HG03432 (cell line): Measurements from ENCODE around the gene SP110.
A peak's percentile ranks its signal among the peaks of the same experiment; 100 is the strongest.
"Not testable (repeated sequence)": the region's sequence is repeated elsewhere in the genome, so short reads cannot be mapped to it uniquely, and the experiment has no call there.

ENCODE experiments used
- ATAC-seq: cut with Tn5 transposase; IDR thresholded peaks from one replicate; pipeline ENCODE4 v1.9.1; 2021; ENCODE audit warnings: mild to moderate bottlenecking, moderate library complexity; ENCODE audit not compliant: unreplicated experiment

Gene SP110

DNA sequence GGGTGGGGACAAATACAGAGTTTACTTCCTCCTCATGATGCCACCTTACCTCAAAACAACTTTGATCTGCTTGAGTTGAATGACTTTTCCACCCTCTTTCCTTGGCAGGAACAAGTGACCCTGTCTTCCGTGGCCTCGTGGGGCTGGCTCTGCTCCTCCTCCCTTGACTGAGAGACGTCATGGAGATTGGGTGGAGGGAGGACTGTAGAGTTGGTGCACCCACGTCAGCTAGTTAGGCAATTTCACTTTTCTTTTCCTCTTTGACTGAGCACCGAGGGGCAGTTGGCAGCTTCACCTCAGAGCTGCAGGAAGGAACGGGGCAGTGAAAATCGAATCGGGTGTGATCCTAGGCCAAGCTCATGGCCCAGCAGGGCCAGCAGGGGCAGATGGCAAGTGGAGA, 5.7 kb upstream of the SP110 start, which contains the start of gene SP140:
Gene SP140, plus strand, starts transcription at position 251 of the 400 bp plus-strand sequence. Its CDS starts 109 bp downstream, at position 360.
- peak; percentile 84 for ATAC-seq

DNA sequence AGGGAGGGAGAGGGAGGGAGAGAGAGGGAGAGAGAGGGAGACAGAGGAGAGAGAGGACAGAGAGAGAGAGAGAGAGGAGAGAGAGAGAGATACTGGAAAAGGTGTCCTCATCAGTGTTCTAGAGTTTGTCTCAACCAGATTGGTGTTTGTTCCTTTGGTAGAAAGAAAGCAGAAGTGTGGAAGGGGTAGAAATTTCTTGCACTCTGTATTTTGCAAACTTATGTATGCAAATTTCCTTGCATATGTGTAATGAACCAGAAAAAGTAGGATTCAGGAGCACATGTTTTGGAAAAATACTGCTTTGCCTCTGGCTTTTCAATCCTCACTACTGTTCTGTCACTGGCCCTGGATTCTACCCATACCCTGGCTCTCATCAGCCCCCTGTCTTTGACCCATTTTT, 4.7 kb upstream of the SP110 start:
- ATAC-seq = no peak

DNA sequence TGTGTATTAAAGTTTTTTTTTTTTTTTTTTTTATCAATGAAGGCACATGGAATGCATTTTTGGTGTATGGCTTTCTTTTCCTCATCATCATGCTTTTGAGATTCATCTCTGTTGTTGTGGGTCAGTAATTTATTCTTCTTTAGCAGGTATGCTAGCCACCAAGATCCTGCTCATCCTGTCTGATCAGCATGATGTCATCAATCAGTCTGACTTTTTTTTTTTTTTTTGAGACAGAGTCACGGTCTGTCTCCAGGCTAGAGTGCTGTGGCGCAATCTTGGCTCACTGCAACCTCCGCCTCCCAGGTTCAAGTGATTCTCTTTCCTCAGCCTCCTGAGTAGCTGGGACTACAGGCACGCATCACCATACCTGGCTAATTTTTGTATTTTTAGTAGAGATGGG, 3.0 kb upstream of the SP110 start:
- ATAC-seq = not testable (repeated sequence)

DNA sequence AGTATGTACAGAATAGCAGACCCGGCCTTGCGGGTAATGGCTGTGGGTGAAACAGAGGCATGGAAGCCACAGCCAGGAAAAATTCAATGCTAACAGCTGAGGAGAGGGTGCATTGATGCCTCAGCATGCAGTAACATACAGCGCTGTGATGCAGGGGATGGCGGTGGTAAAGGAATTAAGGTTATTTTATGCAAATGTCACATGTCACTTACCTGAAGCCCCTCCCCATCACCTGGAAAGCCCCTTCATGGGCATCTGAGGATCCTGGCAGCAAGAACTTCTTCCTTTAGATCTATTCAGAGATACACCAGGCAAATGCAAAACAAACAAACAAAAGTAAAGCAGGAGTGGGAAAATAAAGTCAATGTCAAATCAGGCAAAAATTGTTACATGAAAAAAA, 1.7 kb upstream of the SP110 start:
- no peak for ATAC-seq

DNA sequence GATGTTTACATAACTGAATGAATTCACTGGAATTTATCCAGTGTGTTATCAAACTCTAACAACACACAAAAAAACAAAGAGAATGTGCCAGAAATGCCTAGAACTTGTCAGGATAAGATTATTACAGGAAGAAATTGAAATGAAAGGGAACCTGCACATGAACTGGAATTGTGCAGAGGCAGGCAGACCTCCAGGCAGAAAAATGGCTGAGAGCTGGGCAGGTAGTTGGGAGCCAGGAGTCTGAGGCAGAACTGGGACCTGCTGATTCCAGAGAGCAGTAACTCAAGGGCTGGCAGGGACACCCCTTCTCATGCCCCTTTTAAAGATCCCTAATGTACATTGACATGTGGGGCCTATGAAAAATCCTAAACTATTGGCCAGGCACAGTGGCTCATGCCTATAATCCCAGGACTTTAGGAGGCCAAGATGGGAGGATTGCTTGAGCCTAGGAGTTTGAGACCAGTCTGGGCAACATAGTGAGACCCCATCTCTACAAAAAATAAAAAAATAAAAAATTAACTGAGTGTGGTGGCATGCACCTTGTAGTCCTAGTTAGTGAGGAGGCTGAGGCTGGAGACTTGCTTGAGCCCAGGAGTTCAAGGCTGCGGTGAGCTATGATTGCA, 674 bp upstream of the SP110 start:
- ATAC-seq = no peak

DNA sequence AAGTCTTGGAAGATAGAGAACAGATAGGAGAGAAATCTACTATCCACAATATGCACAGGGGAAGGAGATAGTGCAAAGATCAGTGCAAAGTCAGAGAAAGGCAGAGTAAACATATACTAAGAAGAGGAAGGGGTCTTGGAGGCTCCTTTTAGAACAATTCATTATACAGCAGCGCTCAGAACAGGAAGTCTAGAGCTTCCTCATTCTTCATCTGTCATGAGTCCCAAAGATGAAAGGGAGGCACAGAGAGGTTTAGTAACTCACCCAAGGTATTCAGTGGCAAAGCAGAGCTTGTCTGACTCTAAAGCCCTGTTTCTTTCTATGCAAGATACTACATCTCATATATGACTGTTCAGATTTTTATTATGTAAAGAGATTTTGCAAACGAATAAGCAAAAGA, 1.4 kb downstream of the SP110 start:
- no peak for ATAC-seq

DNA sequence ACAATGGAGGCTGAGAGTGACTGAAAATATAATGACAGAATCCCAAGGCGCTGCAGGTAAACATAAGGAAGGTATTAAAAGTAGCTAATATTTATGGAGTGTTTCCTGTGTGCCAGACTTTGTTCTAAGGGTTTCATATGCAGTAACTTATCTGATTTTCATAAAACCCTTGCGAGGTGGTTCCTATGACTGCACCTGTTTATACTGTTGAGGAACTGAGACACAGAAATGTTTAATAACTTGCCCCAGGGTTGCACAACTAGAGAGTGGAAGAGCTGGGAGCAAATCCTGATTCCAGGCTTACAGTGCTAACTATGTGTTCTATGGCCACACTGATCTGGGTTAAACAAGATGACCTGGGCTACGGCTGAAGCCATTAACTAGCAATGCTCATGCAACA, 2.4 kb downstream of the SP110 start:
- no peak for ATAC-seq

DNA sequence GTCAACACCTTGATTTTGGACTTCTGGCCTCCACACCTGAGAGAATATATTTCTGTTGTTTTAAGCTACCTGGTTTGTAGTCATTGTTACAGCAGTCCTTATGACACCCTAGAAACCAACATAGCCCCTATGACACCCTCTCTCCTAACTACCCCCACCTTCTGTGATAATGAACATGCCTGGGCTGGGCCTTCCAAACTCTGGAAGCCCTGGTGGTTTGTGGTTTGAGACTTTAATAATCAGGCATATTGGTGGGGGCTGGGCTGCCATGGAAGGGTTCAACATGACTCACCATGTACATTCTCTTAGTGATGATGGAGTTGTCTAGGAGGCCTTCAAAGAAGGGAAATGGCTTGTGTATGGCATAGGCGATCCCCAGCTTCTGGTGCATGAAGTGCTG, 3.3 kb downstream of the SP110 start:
- no peak for ATAC-seq

DNA sequence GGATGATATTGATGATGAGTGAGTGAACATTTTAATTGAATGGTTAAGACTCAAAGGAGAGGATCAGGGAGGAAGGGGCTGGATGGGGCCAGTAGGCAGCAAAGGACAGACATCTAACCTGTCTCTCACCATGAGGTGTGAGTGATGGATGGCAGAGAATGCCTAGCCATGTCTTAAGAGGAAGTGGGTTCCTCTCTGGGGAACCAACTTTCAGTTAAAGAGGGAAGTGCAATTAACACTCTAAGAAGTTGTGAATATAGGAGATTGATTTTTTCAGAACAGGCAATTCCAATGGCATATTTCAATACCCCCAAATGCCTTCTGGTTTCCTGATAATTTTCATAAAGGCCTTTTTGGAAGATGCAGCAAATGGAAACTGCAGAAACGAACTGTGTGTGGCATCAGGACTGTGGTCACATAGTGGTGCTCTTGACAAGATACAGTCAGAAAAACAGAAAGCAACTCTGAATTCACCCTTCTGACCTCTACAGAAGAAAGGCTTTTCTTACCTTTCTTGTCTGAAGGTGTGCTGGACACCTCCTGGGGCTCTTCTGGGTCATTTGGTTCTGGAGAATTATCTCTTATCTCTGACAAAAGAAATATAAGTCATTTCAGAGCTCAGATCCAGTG, 10.2 kb downstream of the SP110 start:
- ATAC-seq = peak; percentile 63

DNA sequence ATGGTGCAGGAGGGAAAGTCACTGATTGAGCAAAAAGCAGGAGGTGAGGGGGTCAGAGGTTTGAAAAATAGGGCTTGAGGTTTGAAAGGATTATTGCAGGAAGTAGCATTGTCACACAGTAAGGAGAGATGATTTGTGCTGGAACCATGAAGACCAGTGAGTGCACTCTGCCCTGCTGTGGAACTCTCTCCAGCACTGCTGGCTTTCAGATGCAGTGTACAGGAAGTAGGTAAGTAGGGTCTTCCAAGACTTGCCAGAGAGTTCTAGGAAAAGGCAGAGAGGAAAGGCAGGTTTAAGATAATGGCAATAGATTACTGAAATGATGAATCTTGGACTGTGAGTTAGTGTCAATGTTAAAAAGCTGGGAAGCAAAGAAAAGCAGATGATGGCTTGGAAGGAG, 11.2 kb downstream of the SP110 start:
- no peak for ATAC-seq

DNA sequence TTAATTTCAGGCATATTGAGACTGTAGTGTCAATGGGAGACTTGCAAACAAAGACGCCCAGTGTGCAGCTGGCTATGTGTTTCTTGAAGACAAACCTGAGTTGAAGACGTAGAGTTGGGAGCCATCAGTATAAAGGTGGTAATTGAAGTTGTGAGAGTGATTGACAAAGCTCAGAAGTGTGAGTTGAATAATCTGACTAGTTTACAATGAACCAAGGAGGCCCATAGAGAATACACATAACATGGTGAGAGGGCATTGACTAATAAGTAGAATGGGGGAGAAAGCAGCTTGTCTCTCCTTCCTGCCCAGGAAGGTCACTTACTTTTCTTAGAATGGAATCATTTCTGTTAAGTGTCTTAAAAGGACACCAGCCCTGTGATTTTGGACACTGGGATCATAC, 14.1 kb downstream of the SP110 start:
- no peak for ATAC-seq

DNA sequence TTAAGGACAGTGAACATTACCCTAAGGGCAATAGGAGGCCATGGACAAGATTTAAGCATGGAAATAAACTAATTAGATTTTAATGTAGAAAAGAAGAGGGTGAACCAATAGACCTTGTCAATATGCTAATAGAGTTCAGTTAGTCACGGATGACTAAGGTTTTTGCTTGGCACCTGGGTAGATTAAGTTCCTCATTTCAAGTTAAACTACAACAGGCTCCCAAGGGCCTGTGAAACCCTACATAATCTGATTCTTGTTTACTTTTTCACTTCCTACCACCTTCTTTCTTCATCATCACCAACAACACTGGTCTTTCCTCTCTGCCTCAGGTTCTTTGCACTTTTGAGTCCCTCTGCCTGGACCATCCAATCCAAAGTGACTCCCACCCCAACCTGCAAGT, 14.8 kb downstream of the SP110 start:
- peak; percentile 35 for ATAC-seq

DNA sequence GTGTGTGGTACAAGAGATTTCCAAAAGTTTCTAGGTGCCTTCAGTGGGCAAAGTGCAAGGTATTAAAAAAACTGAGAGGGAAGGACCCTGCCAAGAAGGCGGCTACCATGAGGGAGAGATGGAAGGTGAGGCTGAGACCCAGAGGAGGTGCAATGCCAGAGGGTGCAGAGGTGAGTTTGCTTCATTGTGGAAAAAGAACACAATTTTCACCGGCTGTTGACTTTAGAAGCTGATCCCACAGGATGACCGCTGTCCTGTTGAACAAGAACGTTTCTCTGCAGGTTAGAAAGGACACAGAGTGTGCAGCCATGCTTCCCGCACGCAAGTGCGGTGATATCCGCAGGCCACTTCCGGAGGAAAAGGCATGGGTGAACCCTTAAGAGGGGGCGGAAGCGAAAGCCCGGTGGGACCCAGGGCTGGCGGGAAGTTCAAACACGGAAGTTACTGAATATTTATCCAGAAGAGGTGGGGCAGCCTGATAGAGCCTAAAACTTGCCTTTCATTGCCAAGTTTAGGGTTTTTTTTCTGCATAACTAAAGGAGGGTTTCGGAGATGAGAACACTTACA, 16.6 kb downstream of the SP110 start:
- peak; percentile 53 for ATAC-seq

DNA sequence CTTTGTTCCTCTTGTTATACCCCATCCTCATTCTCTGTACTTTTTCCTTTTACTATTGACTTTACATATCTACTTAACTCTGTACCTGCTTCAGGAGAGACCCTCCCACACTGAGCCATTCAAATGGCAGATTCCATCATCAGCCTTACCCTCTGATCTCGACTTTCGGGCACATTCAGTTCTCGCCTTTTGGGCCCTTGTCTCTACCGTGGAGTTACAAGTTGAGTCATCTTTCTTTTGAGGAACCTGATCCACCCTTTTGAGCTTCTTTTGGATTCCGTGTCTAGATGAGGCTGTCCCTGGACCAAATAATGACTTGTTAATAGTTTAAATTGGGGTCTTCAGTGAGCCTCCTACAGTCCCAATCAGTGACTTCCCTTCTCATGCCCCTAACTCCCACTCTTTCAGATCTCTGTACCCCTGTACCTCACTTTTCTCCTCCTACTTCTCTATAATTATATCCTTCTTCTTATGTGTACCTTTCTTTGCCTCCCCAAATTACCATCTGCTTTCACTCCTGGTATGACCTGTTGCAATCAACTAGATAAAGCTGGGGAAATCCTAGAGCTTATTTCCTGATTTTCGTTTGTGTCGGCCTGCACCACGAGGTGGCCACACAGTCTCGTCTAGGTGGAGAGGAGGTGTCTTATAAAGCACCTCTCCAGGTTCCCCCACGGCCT, 17.2 kb downstream of the SP110 start:
- peak; percentile 69 for ATAC-seq

DNA sequence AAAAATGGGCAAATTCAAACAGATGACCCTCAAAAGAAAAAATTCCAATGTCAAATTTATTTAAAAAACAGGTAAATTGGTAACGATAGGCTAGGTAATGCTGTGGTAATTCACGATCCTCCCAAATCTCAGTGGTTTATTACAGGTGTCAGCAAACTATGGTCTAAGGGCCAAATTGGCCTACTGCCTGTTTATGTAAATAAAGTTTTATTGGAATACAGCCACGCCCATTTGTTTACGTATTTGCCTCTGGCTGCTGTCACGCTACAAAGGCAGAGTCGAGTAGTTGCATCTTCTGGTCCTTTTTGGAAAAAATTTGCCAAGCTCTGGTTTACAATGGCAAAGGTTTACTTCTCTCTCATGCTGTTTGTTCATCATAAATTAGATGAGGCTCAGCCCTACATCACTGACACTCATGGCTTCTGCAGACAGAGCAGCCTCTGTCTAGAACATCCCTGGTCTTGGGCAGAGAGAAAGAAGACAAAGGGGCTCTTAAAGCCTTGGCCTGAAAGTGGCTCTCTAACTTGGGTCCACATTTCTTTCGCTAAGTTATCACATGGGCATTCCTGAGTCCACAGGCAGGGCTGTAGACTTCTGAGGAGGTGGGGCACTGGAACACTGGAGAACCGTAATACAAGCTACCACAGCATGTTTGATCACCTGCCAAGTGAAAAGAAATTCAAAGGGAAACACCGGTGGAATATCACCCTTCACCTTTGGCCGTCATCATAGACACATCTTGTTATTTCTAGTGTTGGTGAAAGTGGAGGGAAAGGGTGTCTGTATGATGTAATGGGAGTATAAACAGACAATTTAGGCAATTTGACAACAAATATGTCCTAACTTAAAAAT, 34.8 kb downstream of the SP110 start:
- ATAC-seq = no peak

DNA sequence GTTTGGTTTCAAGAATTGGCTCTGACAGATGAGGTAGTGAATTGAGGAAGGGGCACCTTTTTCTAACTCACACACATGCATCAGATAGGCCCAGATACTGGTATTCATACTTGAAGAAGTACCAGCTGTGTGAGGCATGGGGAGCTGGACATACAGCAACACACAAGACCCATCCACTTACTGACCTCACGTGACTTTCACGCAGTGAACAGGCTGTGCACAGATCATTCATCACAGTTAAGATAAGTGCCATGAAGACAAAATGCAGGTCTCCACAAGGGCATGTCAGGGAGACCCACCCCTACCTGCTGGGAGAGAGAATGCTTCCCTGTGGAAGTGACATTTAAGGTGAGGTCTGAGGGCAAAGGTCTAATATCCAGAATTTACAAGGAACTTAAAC, 38.6 kb downstream of the SP110 start:
- ATAC-seq = no peak

DNA sequence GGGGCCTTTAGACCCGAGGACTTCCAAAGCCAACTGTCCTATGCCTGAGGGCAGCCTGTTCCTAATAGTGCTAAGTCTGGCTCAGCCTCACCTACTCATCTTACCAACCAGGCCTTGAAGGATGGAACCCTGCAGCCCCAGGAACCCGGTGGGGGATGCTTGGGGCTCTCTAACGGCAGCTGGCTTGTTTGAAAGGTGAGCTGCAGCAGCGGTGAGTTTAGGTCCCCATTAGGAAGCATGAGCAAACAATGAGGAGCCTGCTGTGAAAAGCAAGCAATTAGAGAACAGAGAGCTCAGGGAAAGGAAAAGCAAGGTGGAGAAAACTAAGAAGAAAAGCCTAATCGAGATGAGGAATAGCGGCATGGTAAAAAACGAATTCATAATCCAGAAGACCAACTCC, 39.9 kb downstream of the SP110 start:
- no peak for ATAC-seq

DNA sequence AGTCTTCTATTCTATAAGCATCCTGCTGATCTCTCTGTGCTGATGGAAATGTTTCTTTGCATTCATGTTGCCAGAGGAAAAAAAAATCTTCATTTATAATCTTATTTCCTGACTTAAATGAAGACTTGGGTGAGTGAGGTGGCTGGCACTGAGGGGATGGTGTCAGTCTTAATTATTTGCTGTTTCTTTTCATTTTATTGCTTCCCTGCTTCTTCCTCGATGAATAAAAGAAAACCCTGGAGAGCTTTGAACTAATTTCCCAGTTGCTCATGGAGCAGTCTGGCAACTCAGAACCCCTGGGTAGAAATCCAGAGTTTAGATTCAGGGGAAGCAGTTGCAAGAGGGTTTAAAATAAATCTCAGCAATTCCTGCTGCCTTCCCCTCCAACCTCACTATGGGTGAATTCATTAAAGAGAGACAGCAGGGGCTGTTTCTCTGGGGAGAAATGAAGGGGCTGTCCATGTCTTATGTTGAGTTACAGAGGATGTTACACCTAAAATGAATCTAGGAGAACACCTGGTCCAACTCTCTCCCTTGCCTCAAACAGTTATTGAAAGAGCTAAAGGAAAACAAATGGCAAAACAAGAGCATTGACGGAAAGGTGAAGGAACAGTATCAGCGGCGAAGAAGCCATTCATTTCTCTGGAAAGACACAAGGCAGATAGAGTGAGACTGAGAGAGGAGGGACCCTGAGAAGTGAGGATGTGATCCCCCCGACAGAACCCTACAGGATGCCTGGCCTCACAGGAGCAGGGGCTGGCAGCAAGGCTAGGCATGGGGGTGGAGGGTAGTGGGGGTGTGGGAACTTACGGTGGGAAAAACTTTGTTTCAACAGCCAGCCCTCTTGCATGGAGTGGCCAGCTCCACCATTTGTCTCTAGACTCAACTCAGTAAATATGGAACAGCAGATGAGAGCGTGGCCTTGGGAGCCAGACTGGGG, 41.0 kb downstream of the SP110 start:
- ATAC-seq = no peak

DNA sequence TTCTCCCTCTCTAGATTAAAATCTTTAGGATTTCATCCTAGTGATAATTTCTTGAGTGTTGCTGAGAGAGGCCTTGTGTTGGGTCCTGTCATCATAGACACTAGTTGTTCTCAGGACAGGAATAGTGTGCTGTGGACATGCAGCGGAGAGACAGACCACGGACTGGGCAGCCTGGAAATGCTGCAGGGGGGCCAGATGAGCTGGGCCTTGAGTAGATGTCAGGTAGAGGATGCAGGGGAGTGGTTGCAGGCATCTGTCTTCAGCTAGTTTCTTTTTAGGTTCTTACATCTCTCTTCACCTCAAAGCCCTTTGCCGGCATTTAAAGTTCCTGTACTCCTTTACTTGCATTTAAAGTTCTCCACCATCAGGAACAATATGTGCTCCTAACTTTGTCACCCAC, 42.8 kb downstream of the SP110 start:
- no peak for ATAC-seq

DNA sequence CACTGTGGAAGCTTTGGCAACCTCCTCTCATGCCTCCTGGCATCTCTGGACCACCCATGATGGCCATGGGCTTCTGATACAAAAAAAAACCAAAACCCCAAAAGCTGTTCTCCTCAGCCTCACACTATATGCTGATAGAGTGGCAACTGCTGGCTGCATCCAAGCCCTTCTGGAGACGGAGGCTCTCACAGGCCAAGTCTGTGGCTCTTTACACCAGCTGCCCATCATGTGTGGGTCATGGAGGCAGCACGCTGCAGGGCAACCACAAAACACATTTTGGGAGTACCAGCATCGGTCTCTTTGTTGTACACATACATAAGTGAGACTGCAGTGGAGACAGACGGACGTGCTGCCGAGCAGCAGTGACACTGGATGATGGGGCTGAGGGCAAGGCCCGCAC, 45.3 kb downstream of the SP110 start:
- no peak for ATAC-seq
